HTERT RPE-1 (cell line): ENCODE results near the gene MADD.

ENCODE experiments used
- in situ Hi-C: fragments of 300-500 bp; cut with MboI; formaldehyde crosslinking; loops from 4 replicates; pipeline ENCODE4 v1.14.3; 2020; ENCODE audit warnings: low sequenced_read_pairs

The MADD gene

GRCh38 chr11:47336595-47336994 lies 66.7 kb downstream of the MADD start:
- in situ Hi-C loops = no loop called here

DNA sequence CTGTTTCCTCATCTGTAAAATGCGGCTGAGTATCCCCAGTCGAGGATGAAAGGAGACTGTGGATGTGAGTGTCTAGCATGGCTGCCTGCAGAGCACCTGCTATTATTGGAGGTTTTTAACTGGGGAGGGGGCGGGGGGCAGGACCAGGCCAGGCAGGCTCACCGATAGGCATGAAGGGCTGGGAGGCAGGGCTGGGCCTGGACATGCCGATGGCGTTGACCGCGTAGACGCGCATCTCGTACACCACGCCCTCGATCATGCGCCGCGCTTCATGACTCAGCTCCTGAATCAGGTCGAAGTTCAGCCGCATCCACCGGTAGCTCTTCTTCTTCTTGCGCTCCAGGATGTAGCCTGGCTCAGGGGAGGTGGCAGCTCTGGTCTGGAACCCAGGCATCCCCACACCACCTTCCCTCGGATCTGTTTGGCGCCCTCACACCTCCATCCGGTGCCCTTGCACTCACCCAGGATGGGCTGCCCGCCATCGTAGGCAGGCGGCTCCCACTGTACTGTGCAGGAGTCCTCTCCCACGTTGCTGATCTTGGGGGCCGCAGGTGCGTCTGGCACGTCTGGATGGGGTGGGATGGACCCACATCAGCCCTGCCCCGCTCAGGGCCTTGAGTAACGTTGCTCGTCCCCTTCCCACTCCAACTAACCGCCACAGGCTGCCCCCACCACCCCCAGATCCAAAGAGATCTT lies 67.4 kb downstream of the MADD start:
- in situ Hi-C loops = no loop called here

- in situ Hi-C loops = no loop called here
Measured at GRCh38 chr11:47338396-47339241, 68.7 kb downstream of the MADD start.

GRCh38 chr11:47340010-47340409 lies 70.1 kb downstream of the MADD start:
- in situ Hi-C loops = no loop called here

DNA sequence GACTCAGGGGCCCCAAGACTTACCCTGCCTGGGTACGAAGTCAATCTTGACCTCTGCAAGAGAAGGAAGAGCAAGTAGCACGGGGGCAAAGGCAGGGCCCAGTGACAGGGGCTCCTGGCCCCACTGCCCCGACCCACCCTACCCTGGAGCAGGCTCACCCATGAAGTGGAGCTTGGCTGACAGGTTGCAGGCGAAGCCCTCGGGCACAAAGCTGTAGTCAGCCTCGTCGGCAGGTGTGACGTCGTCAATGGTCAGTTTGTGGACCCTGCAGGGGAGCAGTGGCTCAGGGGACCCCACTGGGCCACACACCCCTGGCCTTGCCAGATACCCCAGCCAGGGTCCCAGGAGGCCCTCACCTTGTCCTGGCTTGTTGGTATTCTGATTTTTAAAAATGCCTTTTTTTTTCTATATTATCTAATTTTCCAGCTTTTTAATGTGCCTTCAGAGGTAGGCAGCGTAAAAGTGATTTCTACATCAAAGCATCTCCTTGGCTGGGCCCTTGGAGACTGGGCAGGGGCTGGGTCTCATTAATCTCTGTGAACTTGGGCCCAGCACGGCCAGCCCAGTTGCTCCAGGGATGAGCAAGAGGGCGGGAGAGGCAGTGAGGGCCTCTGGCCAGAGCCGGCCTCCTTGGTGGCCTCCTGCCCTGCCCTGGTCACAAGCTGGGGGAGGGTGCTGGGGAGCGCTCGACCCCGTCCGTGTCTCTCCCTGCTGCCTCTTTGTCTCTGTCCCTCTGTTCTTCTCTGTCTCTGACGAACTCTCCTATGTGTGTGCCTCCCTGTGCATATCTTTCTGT lies 71.2 kb downstream of the MADD start:
- in situ Hi-C loops = no loop called here

- in situ Hi-C loops = no loop called here
Measured at GRCh38 chr11:47342036-47342803, 72.3 kb downstream of the MADD start.

DNA sequence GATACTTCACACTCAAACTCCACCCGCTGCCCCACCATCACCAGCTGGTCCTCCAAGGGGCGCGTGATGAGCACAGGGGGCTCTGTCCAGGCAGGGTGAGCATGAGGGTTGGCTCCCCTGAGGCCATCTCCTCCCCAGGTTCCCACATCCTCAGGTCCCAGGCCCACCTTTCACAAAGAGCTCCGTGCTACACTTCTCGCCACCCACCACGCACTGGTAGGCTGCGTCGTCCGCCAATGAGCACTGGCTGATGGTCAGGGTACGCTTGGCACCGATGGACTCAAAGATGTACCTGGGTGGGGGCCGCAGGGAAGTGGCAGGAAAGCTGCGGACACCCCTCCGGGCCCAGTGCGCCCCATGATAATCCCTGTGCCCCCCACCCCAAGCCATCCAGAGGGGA lies 72.9 kb downstream of the MADD start:
- in situ Hi-C loops = no loop called here

- in situ Hi-C loops = no loop called here
Measured at GRCh38 chr11:47345890-47346563, 76.1 kb downstream of the MADD start.

- in situ Hi-C loops = no loop called here
Measured at GRCh38 chr11:47347137-47347536, 77.2 kb downstream of the MADD start.

DNA sequence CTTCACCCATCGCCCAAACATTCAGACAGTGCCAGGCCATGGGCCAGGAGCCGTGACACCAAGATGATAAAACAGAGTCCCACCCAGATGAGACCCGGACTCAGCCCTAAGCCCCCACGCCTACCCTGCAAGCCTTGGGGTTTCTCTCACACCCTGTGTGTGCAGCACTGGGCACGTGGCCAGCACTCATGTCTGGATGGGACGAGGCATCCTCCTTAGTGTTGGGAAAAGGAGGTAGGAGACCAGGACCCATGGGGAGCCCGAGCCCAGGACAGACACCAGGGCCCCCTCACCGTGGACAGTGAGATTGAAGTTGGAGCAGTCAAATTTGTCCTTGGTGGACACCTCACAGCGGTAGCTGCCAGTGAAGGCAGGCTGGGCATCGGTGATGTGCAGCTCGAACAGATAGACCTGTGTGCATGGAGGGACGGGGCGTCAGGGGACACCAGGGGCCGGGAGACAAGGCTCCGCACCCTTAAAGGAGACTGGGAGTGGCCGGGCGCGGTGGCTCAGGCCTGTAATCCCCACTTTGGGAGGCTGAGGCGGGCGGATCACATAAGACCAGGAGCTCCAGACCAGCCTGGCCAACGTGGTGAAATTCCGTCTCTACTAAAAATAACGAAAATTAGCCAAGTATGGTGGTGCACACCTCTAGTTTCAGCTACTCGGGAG lies 78.3 kb downstream of the MADD start:
- in situ Hi-C loops = no loop called here

- in situ Hi-C loops = no loop called here
Measured at GRCh38 chr11:47348859-47349258, 78.9 kb downstream of the MADD start.

- in situ Hi-C loops = no loop called here
Measured at GRCh38 chr11:47349521-47350095, 79.7 kb downstream of the MADD start.

DNA sequence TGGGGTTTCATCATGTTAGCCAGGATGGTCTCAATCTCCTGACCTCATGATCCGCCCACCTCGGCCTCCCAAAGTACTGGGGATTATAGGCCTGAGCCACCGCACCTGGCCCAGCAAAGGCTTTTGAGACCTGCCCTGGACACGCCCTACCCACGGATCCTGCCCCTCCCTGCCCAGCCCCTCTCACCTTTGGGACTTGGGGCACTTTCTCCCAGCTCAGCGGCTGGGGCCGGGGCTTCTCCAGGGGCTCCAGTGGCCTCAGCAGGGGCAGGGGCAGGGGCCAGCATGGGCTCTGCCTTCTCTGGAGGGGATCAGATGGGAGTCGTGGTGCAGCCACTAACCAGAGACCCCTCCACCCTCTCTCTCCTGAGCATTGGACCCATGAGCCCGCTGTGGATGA lies 80.4 kb downstream of the MADD start:
- in situ Hi-C loops = no loop called here

DNA sequence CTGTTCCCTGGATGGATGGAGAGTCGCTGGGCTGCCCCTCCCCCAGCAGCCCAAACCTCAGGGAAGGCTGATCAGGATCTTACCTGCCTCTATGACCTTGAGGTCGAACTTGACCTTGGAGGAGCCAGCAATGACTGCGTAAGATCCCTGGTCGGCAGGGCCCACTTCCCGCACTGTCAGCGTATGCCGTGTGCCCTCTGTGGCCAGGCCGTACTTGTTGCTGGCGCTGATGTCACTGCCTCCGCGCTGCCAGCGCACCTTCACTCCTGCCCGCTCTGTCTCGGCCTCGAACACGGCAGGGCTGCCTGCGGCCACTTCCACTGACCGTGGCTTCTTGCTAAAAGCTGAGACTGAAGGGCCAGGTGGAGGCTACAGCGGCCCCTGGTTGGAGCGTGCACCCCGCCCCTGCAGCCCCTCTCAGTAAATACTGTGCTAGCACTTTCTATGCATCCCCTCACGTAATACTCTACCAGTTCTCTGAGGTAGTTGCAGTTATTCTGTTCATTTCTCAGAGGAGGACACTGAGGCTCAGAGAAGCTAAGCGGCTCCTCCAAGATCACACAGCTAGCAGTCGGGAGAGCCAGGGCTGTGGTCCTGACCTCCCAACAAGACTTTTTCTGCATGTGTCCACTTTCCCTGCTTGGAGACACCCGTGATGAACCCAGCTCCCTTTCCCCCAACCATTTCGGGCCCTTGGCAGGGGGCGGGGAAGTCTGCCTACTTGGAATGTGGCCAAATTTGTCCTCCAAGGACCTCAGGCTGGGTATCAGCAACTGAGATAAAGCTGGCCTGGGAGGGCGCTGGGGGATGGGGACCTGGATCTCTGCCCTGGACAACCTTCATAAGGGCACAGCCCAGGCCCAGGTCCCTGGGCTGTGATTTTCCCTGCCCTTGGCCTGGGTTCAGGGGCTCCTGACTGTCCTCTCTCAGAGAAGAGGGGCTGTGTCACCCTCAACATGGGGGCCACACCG lies 81.5 kb downstream of the MADD start:
- in situ Hi-C loops = no loop called here

- in situ Hi-C loops = no loop called here
Measured at GRCh38 chr11:47352556-47352955, 82.6 kb downstream of the MADD start, which contains the start of gene MYBPC3. Gene MYBPC3, minus strand, starts transcription at chr11:47352702. Its CDS starts 55 bp downstream, at chr11:47352647.

DNA sequence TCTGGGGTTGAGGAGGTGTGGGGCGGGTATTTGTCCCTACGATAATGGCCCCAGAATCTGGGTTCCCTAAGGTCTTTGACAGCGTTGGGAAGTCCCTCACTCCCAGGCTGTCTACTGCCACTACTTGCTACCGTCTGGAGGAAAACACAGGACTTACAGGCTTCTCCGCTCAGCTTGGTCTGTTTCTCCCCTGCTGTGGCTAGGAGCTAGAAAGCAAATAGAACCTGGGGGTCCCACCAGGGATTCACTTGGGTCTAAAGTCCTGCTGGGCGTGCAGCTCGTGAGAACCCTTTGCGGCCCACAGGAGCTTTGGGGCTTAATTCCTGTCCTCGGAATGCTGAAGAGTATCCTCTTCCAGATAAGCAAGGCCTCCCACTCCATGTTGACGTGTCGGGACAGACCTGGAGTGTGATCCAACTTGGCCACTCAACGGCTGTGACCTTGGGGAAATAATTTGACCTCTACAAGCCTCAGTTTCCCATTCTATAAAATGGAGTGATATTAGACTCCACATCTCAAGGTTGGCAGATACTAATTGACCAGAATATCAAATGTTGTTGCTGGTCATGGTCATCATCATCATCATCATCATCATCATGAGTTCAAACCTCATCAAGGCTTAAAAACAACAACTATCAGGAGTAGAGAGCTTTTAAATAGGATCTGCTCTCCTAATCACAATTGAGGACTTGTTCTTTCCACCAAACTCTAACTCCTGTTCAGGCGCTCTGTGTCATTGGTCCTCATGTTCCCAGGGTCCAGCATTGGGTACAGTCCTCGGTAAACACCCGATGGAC lies 84.2 kb downstream of the MADD start:
- in situ Hi-C loops = no loop called here

GRCh38 chr11:47354913-47355282 lies 85.0 kb downstream of the MADD start:
- in situ Hi-C loops = no loop called here
